DMS 273 (cell line): ENCODE data around the gene ABCG8.
A peak's percentile ranks its signal among the peaks of the same experiment; 100 is the strongest.

ENCODE experiments used
- DNase-seq: peaks from one replicate; lab custom pipeline; 2025; ENCODE audit not compliant: unreplicated experiment; lab: John Stamatoyannopoulos, UW

Gene ABCG8

DNA sequence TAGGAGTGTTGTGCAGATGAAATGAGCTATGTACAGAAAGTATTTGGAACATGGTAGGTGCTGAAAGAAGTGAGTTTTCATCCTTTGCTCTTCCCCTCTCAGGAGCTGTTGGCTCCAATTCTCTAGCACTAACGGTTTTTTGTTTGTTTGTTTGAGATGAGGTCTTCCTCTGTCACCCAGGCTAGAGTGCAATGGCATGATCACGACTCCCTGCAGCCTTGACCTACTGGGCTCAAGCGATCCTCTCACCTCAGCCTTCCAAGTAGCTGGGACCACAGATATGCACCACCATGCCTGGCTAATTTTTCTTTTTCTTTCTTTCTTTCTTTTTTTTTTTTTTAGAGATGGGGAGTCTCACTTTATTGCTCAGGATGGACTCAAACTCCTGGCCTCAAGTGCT is 12.9 kb upstream of the ABCG8 start:
- no peak for DNase-seq

DNA sequence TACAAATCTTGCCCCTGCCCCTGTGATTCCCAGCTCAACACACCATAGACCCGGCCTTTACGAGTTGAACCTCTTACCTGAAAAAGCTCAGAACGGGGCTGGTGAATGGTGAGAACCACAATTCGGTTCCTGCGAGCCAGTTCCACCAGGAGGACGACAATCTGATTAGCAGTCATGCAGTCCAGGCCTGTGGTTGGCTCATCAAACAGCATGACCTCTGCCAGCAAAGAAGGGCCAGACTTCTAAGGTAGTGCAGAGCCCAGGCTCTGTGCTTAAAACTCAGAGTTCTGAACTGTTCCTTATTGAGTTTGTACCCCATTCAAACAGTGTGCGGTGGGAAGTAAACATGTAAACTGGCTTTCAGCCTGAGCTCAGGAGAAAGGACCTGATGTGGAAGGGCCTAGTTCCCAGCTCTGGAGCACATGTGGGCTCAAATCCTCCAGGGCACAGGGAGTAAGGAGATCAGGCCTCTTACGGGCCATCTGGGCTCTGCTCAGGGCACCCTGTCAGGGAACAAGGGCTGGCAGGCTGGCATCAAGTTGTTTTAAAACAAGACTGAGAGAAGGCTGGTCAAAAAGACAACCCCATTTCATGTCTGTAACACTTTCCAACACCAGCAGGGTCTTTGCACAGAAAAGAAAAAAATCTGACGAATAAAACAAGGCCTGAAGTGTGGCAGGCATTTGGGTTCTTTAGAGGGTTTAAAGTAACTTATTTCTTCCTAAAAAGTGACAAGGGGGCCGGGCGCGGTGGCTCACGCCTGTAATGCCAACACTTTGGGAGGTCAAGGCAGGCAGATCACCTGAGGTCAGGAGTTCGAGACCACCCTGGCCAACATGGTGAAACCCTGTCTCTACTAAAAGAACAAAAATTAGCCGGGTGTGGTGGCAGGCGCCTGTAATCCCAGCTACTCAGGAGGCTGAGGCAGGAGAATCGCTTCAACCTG is 12.2 kb upstream of the ABCG8 start:
- no peak for DNase-seq

GRCh38 chr2:43831543-43832294 is 7.1 kb upstream of the ABCG8 start:
- DNase-seq: peak; percentile 26

DNA sequence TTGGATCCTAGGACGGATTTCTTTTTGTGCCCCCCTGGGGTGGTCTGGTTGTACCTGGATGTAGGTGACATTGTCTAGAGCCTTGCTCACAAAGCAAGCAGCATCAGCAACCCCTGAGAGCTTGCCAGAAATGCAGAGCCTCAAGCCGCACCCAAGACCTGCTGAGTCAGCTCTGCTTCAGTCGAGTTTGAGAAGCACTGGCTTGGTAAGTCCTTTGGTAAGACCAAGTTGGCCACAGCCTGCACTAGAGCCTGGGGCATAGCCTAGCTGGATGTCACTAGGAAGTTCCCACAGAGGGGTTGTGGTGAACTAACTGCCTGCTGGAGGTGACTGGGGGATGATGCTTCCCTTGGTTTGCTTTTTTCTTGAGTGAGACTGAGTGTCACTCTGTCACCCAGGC is 6.3 kb upstream of the ABCG8 start:
- DNase-seq: peak; percentile 19

DNA sequence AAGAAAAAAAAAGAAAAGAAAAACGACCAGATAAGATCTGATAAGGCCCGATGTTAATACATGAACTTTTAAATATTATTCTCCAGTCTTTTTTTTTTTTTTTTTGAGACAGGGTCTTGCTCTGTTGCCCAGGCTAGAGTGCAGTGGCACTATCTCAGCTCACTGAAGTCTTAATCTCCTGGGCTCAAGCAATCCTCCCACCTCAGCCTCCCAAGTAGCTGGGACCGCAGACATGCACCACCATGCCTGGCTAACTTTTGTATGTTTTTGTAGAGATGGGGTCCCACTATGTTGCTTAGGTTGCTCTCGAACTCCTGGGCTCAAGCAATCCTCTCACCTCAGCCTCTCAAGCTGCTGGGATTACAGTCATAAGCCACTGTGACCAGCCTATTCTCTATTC is 1.7 kb upstream of the ABCG8 start:
- DNase-seq: no peak

- no peak for DNase-seq
Measured at GRCh38 chr2:43837831-43838559, 776 bp upstream of the ABCG8 start.

DNA sequence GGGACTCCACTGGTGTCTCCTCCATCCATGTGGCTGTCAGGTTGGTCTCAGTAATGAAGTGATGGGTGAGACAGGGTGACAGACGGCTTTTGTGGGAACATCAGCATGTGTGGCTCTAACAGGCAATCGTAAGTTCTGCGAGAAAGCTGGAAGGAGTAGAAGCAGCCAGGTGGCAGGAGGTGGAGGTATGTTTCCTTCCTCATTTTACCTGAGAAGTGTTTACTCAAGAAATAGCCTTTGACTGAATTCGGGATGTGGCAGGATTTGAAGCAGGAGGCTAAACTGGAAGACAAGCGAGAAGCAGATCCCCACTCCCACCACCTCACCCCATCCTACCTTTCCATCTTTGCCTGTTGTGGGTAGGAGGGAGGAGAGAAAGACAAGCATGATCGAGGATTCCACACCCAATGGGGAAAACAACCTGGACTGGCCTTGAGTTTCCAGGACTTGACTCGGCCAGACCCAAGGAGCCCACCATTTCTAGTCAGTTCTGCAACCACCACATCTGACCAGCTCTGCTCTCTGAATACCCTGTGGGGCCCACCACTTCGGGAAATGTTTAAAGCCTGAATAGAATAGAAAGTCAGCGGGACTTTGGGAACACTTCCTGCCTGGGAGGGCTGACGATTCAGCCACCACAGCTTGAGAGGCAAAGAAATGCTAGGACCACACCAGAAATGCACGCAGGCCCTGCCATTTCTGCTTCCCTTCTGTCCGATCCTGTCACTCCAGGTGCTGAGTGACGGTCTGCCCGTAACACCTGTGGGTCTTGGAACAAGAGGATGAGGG is 1.2 kb downstream of the ABCG8 start:
- no peak for DNase-seq

GRCh38 chr2:43840965-43841364 is 2.2 kb downstream of the ABCG8 start:
- no peak for DNase-seq

GRCh38 chr2:43841949-43842865 is 3.4 kb downstream of the ABCG8 start:
- DNase-seq: no peak

GRCh38 chr2:43842866-43843226 is 4.1 kb downstream of the ABCG8 start:
- DNase-seq: no peak

GRCh38 chr2:43845181-43845580 is 6.4 kb downstream of the ABCG8 start:
- no peak for DNase-seq

DNA sequence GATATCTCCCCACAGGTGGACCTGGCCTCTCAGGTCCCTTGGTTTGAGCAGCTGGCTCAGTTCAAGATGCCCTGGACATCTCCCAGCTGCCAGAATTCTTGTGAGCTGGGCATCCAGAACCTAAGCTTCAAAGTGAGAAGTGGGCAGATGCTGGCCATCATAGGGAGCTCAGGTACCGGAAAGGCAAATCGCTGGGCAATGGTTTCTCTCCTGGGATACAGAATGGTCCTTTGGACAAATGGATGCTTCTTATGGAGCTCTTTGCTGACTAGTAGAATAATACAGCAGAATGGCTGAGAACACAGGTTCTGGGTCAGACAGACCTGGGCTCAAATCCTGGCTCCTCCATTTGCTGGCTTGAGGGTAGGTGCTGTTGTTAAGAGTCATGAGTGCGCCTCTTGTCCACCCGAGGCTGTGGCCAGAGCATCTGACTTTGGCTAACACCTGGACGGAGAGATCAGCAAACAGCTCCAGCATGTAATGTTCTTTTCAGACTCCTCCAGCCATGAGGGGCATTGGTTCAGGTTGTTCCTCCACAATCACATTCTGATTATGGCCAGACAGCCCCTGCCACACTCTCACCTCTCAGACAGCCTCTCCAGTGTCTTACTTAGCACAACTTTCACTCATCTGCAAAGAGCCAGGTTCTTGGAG is 7.5 kb downstream of the ABCG8 start:
- DNase-seq: no peak

GRCh38 chr2:43848214-43848613 is 9.4 kb downstream of the ABCG8 start:
- no peak for DNase-seq

- no peak for DNase-seq
Measured at GRCh38 chr2:43851011-43851980, 12.5 kb downstream of the ABCG8 start.

GRCh38 chr2:43852196-43852730 is 13.5 kb downstream of the ABCG8 start:
- no peak for DNase-seq

- DNase-seq: no peak
Measured at GRCh38 chr2:43853141-43854081, 14.6 kb downstream of the ABCG8 start.

DNA sequence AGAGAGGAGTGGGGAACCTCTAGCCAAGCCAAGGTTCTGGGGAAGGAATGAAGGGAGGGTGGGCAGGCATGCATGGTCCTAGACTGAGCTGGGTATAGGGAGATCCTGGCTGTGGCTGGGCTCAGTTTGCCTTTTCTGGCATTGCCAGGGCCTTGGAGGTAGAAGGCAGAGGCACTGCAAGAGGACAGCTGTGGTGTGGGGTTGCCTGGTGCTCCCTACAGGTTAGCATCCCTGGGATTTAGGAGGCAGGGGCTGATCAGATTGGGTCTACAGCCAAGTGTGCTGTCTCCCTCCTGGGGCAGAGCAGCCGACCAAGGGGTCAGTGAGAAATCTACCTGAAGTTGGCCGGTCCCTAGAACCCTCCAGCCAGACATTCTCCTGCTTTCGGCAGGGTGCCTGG is 15.9 kb downstream of the ABCG8 start:
- DNase-seq: no peak
